HepG2 (cell line): ENCODE measurements around the gene CADM3. TPM values are rescaled to one million over a fixed set of nuclear protein-coding genes. Genes with fewer than 3 reads are reported as not detected.

Experiments used
- ATAC-seq: fragments of 200-7000 bp; cut with Tn5 transposase; 3 replicates; pipeline ENCODE4 v1.9.1; 2020; ENCODE audit warnings: mild to moderate bottlenecking, moderate library complexity
- BruUV-seq: library from RNA; stranded (reverse); fragments of 400-500 nt; replicated peaks from 2 replicates; lab custom pipeline; 2021; lab: Mats Ljungman, UMichigan
- CTCF ChIA-PET: fragments of 300-600 bp; formaldehyde crosslinking; extraction: SDS; loops from one replicate; lab custom pipeline; 2021; ENCODE audit warnings: low total read pairs, inconsistent platforms, low intra/inter-chr PET ratio; lab: Yijun Ruan, JAX
- POLR2A ChIA-PET: fragments of 350-600 bp; sonication (Branson Sonifier 250); formaldehyde crosslinking; loops from one replicate; lab custom pipeline; 2020; ENCODE audit warnings: antibody characterized with exemption, inconsistent platforms; lab: Yijun Ruan, JAX
- DNase-seq: peaks from one replicate; pipeline ENCODE4 v3.0.0-alpha.2; 2015; ENCODE audit warnings: low spot score
- FAIRE-seq: peaks from 3 replicates; lab custom pipeline; 2011; peaks lifted over from hg19 to GRCh38; lab: Jason Lieb, UNC
- H2AFZ ChIP-seq: one replicate; pipeline ENCODE4 v1.6.1; 2011; ENCODE audit warnings: low read length, inconsistent platforms
- H3K27ac ChIP-seq: fragments of 300-600 bp; 3 replicates; pipeline ENCODE4 v1.8.0; 2011; ENCODE audit warnings: mixed run types, mild to moderate bottlenecking, mixed read lengths, low read length, inconsistent platforms; ENCODE audit not compliant: insufficient read depth; ENCODE audit errors: extremely low read length
- H3K27me3 ChIP-seq, 2 experiments: fragments of 200-600 bp in 1 of 2; 2 replicates in 1 of 2; 3 replicates in 1 of 2; pipeline versions ENCODE4 v1.6.0 to v1.8.0; 2011; ENCODE audit warnings: low read length in 2 of 2, mild to moderate bottlenecking in 2 of 2, moderate library complexity in 2 of 2, inconsistent platforms in 1 of 2; ENCODE audit not compliant: insufficient read depth in 2 of 2, control insufficient read depth in 1 of 2
- H3K36me3 ChIP-seq, 2 experiments: fragments of 200-600 bp in 1 of 2; replicated peaks in 1 of 2; 2 replicates in 1 of 2; 3 replicates in 1 of 2; pipeline versions ENCODE4 v1.5.1 to v1.8.0; 2011; ENCODE audit warnings: low read length in 2 of 2, inconsistent platforms in 1 of 2; ENCODE audit not compliant: insufficient read depth in 2 of 2, control insufficient read depth in 1 of 2
- H3K4me1 ChIP-seq: 2 replicates; pipeline ENCODE4 v1.5.1; 2012; ENCODE audit warnings: low read length, inconsistent platforms; ENCODE audit not compliant: insufficient read depth
- H3K4me2 ChIP-seq: 2 replicates; pipeline ENCODE4 v1.6.0; 2011; ENCODE audit warnings: low read depth, low read length, inconsistent platforms
- H3K4me3 ChIP-seq, 3 experiments: fragments of 200-600 bp in 1 of 3; sonication (generic), shearing (Covaris generic) in 1 of 3; replicated peaks in 1 of 3; 2 replicates each; pipeline ENCODE4 v1.5.1; 2011 to 2016; ENCODE audit warnings: low read length in 3 of 3, inconsistent platforms in 2 of 3, low read depth in 2 of 3, mild to moderate bottlenecking in 2 of 3, control low read depth in 1 of 3, mixed read lengths in 1 of 3; ENCODE audit not compliant: insufficient read depth in 1 of 3
- H3K79me2 ChIP-seq: one replicate; pipeline ENCODE4 v1.6.1; 2011; ENCODE audit warnings: low read length, inconsistent platforms; ENCODE audit not compliant: insufficient read depth
- H3K9ac ChIP-seq: 2 replicates; pipeline ENCODE4 v1.6.0; 2011; ENCODE audit warnings: mild to moderate bottlenecking, low read depth, low read length, inconsistent platforms; ENCODE audit not compliant: insufficient read depth
- H3K9me3 ChIP-seq: 2 replicates; pipeline ENCODE4 v1.5.1; 2012; ENCODE audit warnings: mild to moderate bottlenecking, low read length
- H4K20me1 ChIP-seq: 2 replicates; pipeline ENCODE4 v1.6.0; 2011; ENCODE audit warnings: inconsistent platforms, mild to moderate bottlenecking, low read length, moderate library complexity; ENCODE audit not compliant: insufficient read depth
- IRF1 ChIP-seq: sonication (generic); formaldehyde crosslinking; IDR thresholded peaks from 2 replicates; pipeline ENCODE4 v1.4.0; 2020; ENCODE audit warnings: low read depth, mild to moderate bottlenecking, missing genetic modification reagents
- ISX ChIP-seq: sonication (generic); formaldehyde crosslinking; conservative IDR thresholded peaks from 2 replicates; pipeline ENCODE4 v1.5.0; 2020; ENCODE audit warnings: missing genetic modification reagents
- POGK ChIP-seq: sonication (generic); formaldehyde crosslinking; conservative IDR thresholded peaks from 2 replicates; pipeline ENCODE4 v1.8.0; 2022; ENCODE audit warnings: mild to moderate bottlenecking, moderate library complexity, missing genetic modification reagents
- POLR2AphosphoS2 ChIP-seq: IDR thresholded peaks from 2 replicates; pipeline ENCODE4 v1.6.1; 2011; ENCODE audit warnings: low read depth, low read length, improper control_type of control experiment
- ZIK1 ChIP-seq: sonication (generic); formaldehyde crosslinking; IDR thresholded peaks from 2 replicates; pipeline ENCODE4 v1.5.0; 2020; ENCODE audit warnings: mild to moderate bottlenecking, low read depth, missing genetic modification reagents, borderline replicate concordance
- ZNF18 ChIP-seq: sonication (generic); formaldehyde crosslinking; IDR thresholded peaks from 2 replicates; pipeline ENCODE4 v1.8.0; 2022; ENCODE audit warnings: mild to moderate bottlenecking, missing genetic modification reagents; ENCODE audit not compliant: insufficient replicate concordance
- ZNF256 ChIP-seq: sonication (generic); formaldehyde crosslinking; conservative IDR thresholded peaks from 2 replicates; pipeline ENCODE4 v1.4.0; 2020; ENCODE audit warnings: missing genetic modification reagents
- ZNF275 ChIP-seq: sonication (generic); formaldehyde crosslinking; IDR thresholded peaks from 2 replicates; pipeline ENCODE4 v1.8.0; 2022; ENCODE audit warnings: missing genetic modification reagents, mild to moderate bottlenecking, inconsistent platforms, borderline replicate concordance
- ZNF530 ChIP-seq: sonication (generic); formaldehyde crosslinking; IDR thresholded peaks from 2 replicates; pipeline ENCODE4 v1.5.0; 2020; ENCODE audit warnings: low read depth, mild to moderate bottlenecking, missing genetic modification reagents
- ZNF615 ChIP-seq: sonication (generic); formaldehyde crosslinking; IDR thresholded peaks from 2 replicates; pipeline ENCODE4 v1.5.0; 2020; ENCODE audit warnings: mild to moderate bottlenecking, missing genetic modification reagents, borderline replicate concordance
- ZNF784 ChIP-seq: sonication (generic); formaldehyde crosslinking; IDR thresholded peaks from 2 replicates; pipeline ENCODE4 v1.5.1; 2020; ENCODE audit warnings: missing genetic modification reagents, mild to moderate bottlenecking, borderline replicate concordance
- ZNF841 ChIP-seq: sonication (generic); formaldehyde crosslinking; IDR thresholded peaks from 2 replicates; pipeline ENCODE4 v1.8.1; 2023; ENCODE audit warnings: missing genetic modification reagents, borderline replicate concordance
- WGBS: methylation state at CpG from one replicate; pipeline ENCODE4 v1.1.6; 2017; ENCODE audit warnings: low lambda C conversion rate; 5-methylcytosine and 5-hydroxymethylcytosine counted together
- in situ Hi-C: cut with HindIII; loops from 2 replicates; pipeline ENCODE4 v1.10.0; 2017; ENCODE audit warnings: low pct_unique_long_range_greater_than_20kb; ENCODE audit not compliant: extremely low pct_ligation_motif_present
- intact Hi-C: fragments of 100-400 bp; cut with micrococcal nuclease; formaldehyde crosslinking; loops from one replicate; pipeline ENCODE4 v1.10.0; 2022; ENCODE audit not compliant: unreplicated experiment
- polyA plus RNA-seq, 8 experiments: library from polyadenylated mRNA; depleted of rRNA in 3 of 8; stranded (reverse) in 7 of 8; unstranded in 1 of 8; fragments of >200 nt; fragmentation: Illumina TruSeq in 4 of 8; extraction: Trizol in 4 of 8; gene quantifications; 2 replicates each; pipeline versions ENCODE4 v1.2.1 to v1.2.3, GENCODE V29; 2011 to 2016; ENCODE audit warnings: low read depth in 4 of 8, missing spikeins in 1 of 8, mixed read lengths in 1 of 8; ENCODE audit not compliant: insufficient read depth in 1 of 8
- total RNA-seq, 5 experiments: library from RNA; depleted of rRNA; stranded (reverse); fragments of >200 nt; fragmentation: Illumina TruSeq; extraction: Trizol; gene quantifications; 2 replicates each; pipeline ENCODE4 v1.2.3, GENCODE V29; 2016; ENCODE audit warnings: low read depth in 1 of 5

Gene CADM3
- total and polyA plus RNA-seq, 2 of the 13 experiments (the other 11 are each of a cell fraction or from before 2014, with no cell fraction given), result not detected

GRCh38 chr1:159203610-159204009 is 32.2 kb downstream of the CADM3 start (continued):
- TF ChIP-seq IRF1 (CRISPR knock-in tag) (no peak), ZNF784 (CRISPR knock-in tag) (no peak), ZNF275 (CRISPR knock-in tag) (no peak), ZNF256 (CRISPR knock-in tag) (no peak), POLR2AphosphoS2 (no peak), ZIK1 (no peak)

- Histone ChIP-seq H3K27ac (no peak within 1 kb of the TSS), H3K9ac (no peak within 1 kb of the TSS), H3K4me3 (no peak within 1 kb of the TSS), H3K4me1 (no peaks in the 10 kb centered on the region), H3K4me2 (no peak within 1 kb of the TSS), H3K36me3 (no peaks in the 10 kb centered on the region), H4K20me1 (no peaks in the 10 kb centered on the region), H3K27me3 (no peaks in the 10 kb centered on the region; a peak in 1 of 5 replicates), H3K9me3 (no peaks in the 10 kb centered on the region), H3K79me2 (no peaks in the 10 kb centered on the region), H2AFZ (no peak within 1 kb of the TSS)
- CTCF ChIA-PET, result no interaction called here
- DNase-seq (no peak), ATAC-seq (no peak), FAIRE-seq (no peak)
- POLR2A ChIA-PET, result no interaction called here
- intact Hi-C loops, result no loop called here
- WGBS, result 11% methylated on average over 12 of the region's 13 CpGs
- in situ Hi-C loops, result no loop called here
- no TSS peak for BruUV-seq
- TF ChIP-seq POGK (CRISPR knock-in tag) (no peak), ISX (CRISPR knock-in tag) (no peak), ZNF615 (no peak), ZNF841 (CRISPR knock-in tag) (no peak), ZNF530 (CRISPR knock-in tag) (no peak), ZNF18 (CRISPR knock-in tag) (no peak)
Observed at GRCh38 chr1:159204161-159205141, 33.0 kb downstream of the CADM3 start, which contains the start of gene ACKR1. ACKR1 (plus strand) TSS chr1:159204875; CDS start chr1:159204960, 85 bp downstream.
